ENCODE data around the gene A2M.
"Not testable (repeated sequence)": the region's sequence is repeated elsewhere in the genome, so short reads cannot be mapped to it uniquely, and the experiment has no call there.

The A2M gene

DNA sequence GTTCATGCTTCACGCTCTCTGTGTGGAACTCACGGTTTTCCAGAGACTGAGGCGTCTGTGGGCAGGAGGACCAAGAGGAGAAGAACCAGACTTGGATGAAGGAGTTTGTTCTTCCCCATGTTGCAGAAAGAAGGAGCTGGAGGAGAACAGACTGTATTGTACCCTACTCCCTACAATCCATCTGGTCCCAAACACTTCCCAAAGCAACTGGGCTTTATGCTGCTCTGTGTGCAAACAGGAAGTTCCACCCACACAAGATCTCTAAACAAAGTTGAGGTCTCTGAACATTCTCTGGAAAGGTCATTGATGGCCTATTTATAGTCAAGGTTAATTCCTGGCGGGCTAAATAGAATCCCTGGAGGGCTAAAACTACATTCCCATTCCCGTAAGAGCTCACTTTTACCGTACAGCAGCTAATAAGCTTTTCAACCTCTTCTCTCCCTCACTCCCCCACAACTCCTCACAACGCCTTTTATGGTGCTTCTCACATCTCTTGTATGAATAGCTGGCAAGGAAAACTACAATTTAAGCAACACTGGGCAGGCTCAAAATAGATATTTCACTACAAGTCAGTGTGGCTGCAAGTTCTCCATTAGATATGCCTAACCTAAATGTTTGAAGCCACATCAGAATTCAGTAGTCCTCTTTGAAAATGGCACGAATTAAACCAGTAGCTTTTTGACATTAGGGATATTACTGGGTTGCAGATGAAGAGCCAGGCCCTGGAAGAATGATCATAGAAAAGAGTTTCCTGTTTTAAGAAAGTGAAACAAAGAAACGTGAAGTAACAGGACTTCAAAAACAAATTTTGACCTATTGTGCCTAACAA is at the start of gene A2M:
Gene A2M (minus strand): TSS at position 189 of the 829 bp plus-strand sequence. CDS start 70 bp downstream, at position 119.
- no peak for DNase-seq

DNA sequence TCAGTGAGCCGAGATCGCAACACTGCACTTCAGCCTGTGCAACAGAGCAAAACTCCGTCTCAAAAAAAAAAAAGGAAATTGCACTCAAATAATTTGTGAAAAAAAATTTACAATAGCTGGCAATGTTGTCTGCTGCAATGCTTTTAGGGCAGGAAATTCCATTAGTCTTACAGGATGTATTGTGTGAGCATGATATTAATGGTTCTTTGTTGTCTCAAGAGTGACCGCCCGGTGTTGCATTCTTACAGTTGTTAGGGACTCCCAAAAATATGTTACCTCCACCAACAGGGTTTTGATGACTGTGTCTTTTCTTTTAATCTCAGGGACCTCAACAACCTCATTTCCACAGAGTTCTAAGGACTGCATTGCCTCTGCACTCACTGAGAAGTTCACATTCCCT is 47.7 kb upstream of the A2M start:
- no peak for DNase-seq

GRCh38 chr12:9156119-9156518 is 40.4 kb upstream of the A2M start:
- no peak for DNase-seq

DNA sequence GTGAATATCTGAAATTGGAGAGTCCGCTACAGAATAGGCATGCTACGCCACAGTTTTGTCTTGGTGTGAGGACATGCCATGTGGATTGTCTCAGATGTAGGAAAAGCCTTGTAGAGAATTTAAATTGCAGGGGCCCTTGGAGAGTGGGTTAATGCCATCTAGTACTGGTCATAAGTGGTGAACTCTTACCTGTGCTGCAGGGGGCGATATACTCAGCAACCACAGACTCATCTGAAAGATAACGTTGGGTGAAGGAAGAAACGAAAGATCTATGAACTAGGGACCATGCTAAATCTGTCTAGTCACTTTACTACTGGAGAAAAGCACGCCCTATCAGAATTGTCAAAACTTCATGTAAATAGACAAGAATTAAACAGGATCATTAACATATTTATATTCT is 33.7 kb upstream of the A2M start:
- DNase-seq = no peak

DNA sequence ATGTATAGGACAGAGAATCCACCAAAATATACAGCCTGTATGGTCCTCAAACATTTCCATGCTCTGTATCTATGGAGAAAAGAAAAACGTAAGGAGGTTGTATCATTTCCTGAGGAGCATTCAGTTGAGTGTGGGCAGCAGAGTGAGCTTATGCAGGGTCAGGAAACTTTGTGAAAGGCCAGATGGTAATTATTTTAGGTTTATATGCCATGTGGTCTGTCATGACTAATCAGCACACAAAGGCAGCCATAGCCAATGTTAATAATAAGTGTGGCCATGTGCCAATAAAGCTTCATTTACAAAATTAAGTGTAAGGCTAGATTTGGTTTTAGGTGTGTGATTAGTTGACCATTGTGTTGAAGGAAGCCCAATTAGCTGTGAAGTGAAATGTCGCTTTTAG is 33.2 kb upstream of the A2M start:
- no peak for DNase-seq

- DNase-seq = no peak
These were observed 31.7 kb upstream of the A2M start for GRCh38 chr12:9147461-9147860.

- no peak for DNase-seq
These were observed 29.0 kb upstream of the A2M start for GRCh38 chr12:9144730-9145106.

GRCh38 chr12:9143929-9144729 is 28.4 kb upstream of the A2M start:
- no peak for DNase-seq

GRCh38 chr12:9143137-9143536 is 27.4 kb upstream of the A2M start:
- no peak for DNase-seq

GRCh38 chr12:9139588-9140290 is 24.0 kb upstream of the A2M start:
- DNase-seq = not testable (repeated sequence)

GRCh38 chr12:9135903-9136310 is 20.2 kb upstream of the A2M start:
- DNase-seq = no peak

GRCh38 chr12:9134981-9135628 is 19.4 kb upstream of the A2M start:
- DNase-seq = no peak

GRCh38 chr12:9133216-9133916 is 17.6 kb upstream of the A2M start:
- no peak for DNase-seq

- DNase-seq = no peak
These were observed 16.4 kb upstream of the A2M start for GRCh38 chr12:9132008-9132535.

- no peak for DNase-seq
These were observed 14.5 kb upstream of the A2M start for GRCh38 chr12:9130244-9130643.

DNA sequence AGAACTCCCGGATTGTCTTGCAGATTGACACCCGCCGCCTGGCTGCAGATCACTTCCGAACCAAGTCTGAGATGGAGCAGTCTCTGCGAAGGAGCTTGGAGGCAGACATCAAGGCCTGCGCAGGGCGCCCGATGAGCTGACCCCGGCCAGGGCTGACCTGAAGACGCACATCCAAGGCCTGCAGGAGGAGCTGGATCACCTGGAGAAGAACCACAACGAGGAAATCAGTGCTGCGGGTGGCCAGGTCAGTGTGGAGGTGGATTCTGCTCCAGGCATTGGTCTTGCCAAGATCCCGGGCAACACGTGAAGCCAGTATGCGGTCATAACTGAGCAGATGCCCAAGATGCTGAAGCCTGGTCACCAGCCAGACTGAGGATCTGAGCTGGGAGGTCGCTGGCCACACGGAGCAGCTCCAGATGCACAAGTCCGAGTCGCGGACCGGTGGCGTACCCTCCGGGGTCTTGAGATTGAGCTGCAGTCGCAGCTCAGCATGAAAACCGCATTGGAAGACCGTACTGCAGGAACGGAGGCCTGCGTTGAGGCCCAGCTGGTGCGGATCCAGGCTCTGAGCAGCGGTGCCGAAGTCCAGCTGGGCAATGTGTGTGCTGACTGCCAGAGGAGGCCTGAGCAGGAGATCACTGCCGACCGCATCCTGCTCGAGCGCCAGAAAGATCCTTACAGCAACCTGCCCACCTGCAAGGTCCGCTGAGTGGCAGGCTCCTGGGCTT is 12.4 kb upstream of the A2M start:
- no peak for DNase-seq

DNA sequence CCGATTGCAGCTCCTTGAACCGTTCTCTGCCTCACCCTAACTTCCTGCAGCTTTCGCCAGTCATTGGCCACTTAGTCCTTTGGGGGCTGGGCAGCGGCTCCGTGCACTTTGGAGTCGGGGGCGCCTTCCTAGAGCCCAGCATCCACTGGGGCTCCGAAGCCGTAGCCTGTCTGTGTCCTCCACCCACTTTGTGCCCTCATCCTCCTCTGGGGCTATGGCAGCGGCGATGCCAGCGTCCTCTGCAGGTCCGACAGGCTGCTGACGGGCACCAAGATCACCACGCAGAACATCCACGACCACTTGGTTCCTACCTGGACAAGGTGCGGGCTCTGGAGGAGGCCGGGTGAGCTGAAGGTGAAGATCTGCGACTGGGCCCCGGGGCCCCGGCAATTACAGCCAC is 11.8 kb upstream of the A2M start:
- DNase-seq = no peak

- DNase-seq = no peak
These were observed 8.8 kb upstream of the A2M start for GRCh38 chr12:9124383-9125031.

GRCh38 chr12:9123781-9124382 is 8.2 kb upstream of the A2M start:
- DNase-seq = no peak

GRCh38 chr12:9122091-9122609 is 6.4 kb upstream of the A2M start:
- DNase-seq = no peak

All from CD4-positive, alpha-beta T cell treated with Interleukin-4 for 4 hours (primary cell).